GM23248 (cell line): ENCODE data around the gene SPACA4. TPM values are rescaled to one million over a fixed set of nuclear protein-coding genes. Genes with fewer than 3 reads are reported as not detected.
A peak's percentile ranks its signal among the peaks of the same experiment; 100 is the strongest.

Source experiments
- DNase-seq: peaks from one replicate; pipeline ENCODE4 v3.0.0-alpha.2; 2015
- H2AFZ ChIP-seq: fragments of 200-600 bp; sonication (generic); 2 replicates; pipeline ENCODE4 v1.6.1; 2016; ENCODE audit warnings: antibody characterized with exemption
- H3F3A ChIP-seq: fragments of 200-600 bp; sonication (generic); 2 replicates; pipeline ENCODE4 v1.6.1; 2016; ENCODE audit warnings: mild to moderate bottlenecking, antibody characterized with exemption, mixed run types; ENCODE audit not compliant: insufficient read depth
- H3K27ac ChIP-seq: fragments of 200-600 bp; sonication (generic); 2 replicates; pipeline ENCODE4 v1.5.1; 2016; ENCODE audit warnings: mild to moderate bottlenecking
- H3K27me3 ChIP-seq: fragments of 200-600 bp; sonication (generic); replicated peaks from 2 replicates; pipeline ENCODE4 v1.6.1; 2016; ENCODE audit warnings: mild to moderate bottlenecking; ENCODE audit not compliant: insufficient read depth
- H3K36me3 ChIP-seq: fragments of 200-600 bp; sonication (generic); 2 replicates; pipeline ENCODE4 v1.6.1; 2016; ENCODE audit warnings: low read depth, mild to moderate bottlenecking
- H3K4me1 ChIP-seq: fragments of 200-600 bp; sonication (generic); 2 replicates; pipeline ENCODE4 v1.6.1; 2016; ENCODE audit warnings: mild to moderate bottlenecking; ENCODE audit not compliant: insufficient read depth
- H3K4me2 ChIP-seq: fragments of 200-600 bp; sonication (generic); one replicate; pipeline ENCODE4 v1.6.1; 2016; ENCODE audit warnings: mild to moderate bottlenecking; ENCODE audit not compliant: unreplicated experiment
- H3K4me3 ChIP-seq: fragments of 200-600 bp; sonication (generic); 2 replicates; pipeline ENCODE4 v1.5.1; 2016; ENCODE audit warnings: mild to moderate bottlenecking
- H3K79me2 ChIP-seq: fragments of 200-600 bp; sonication (generic); 2 replicates; pipeline ENCODE4 v1.6.1; 2016; ENCODE audit warnings: mild to moderate bottlenecking; ENCODE audit not compliant: insufficient read depth
- H3K9ac ChIP-seq: fragments of 200-600 bp; sonication (generic); 2 replicates; pipeline ENCODE4 v1.6.1; 2016; ENCODE audit warnings: mild to moderate bottlenecking
- H3K9me2 ChIP-seq: fragments of 200-600 bp; sonication (generic); 2 replicates; pipeline ENCODE4 v1.6.1; 2016; ENCODE audit warnings: mixed run types, mild to moderate bottlenecking, moderate library complexity; ENCODE audit not compliant: insufficient read depth
- H3K9me3 ChIP-seq: fragments of 200-600 bp; sonication (generic); one replicate; pipeline ENCODE4 v1.6.1; 2017; ENCODE audit warnings: low read depth
- H4K20me1 ChIP-seq: fragments of 200-600 bp; sonication (generic); 2 replicates; pipeline ENCODE4 v1.6.0; 2016; ENCODE audit not compliant: insufficient read depth
- EZH2 ChIP-seq: fragments of 200-600 bp; sonication (generic); IDR thresholded peaks from 2 replicates; pipeline ENCODE4 v1.6.1; 2018; ENCODE audit warnings: antibody characterized with exemption, mild to moderate bottlenecking; ENCODE audit not compliant: insufficient read depth, poor library complexity, severe bottlenecking
- EZH2phosphoT487 ChIP-seq: fragments of 200-600 bp; sonication (generic); IDR thresholded peaks from 2 replicates; pipeline ENCODE4 v1.6.1; 2018; ENCODE audit warnings: antibody characterized with exemption, moderate library complexity, mild to moderate bottlenecking, low read depth; ENCODE audit not compliant: insufficient read depth
- WGBS, 2 experiments: methylation state at CpG; one replicate each; pipeline ENCODE4 v1.1.6; 2015 to 2017; ENCODE audit warnings: low lambda C conversion rate in 2 of 2, low coverage in 1 of 2; ENCODE audit errors: missing lambda C conversion rate in 2 of 2; 5-methylcytosine and 5-hydroxymethylcytosine counted together
- in situ Hi-C: fragments of 300-500 bp; cut with MboI; formaldehyde crosslinking; loops from 2 replicates; pipeline ENCODE4 v1.15.0; 2020
- polyA plus RNA-seq: library from polyadenylated mRNA; unstranded; fragments of >200 nt; fragmentation: Nextera tagmentation; extraction: Ambion mirVana; gene quantifications from 2 replicates; pipeline ENCODE4 v1.2.1, GENCODE V29; 2016
- total RNA-seq: library from RNA; depleted of rRNA; stranded (reverse); fragments of >200 nt; shearing (Covaris generic); gene quantifications from 2 replicates; pipeline ENCODE4 v1.2.3, GENCODE V29; 2014; rRNA removed

SPACA4 gene
- total and polyA plus RNA-seq, 2 experiments from 2014 or later: not detected

GRCh38 chr19:48651683-48652048 is 45.1 kb downstream of the SPACA4 start:
- no peak overlapping the region for H2AFZ ChIP-seq

DNA sequence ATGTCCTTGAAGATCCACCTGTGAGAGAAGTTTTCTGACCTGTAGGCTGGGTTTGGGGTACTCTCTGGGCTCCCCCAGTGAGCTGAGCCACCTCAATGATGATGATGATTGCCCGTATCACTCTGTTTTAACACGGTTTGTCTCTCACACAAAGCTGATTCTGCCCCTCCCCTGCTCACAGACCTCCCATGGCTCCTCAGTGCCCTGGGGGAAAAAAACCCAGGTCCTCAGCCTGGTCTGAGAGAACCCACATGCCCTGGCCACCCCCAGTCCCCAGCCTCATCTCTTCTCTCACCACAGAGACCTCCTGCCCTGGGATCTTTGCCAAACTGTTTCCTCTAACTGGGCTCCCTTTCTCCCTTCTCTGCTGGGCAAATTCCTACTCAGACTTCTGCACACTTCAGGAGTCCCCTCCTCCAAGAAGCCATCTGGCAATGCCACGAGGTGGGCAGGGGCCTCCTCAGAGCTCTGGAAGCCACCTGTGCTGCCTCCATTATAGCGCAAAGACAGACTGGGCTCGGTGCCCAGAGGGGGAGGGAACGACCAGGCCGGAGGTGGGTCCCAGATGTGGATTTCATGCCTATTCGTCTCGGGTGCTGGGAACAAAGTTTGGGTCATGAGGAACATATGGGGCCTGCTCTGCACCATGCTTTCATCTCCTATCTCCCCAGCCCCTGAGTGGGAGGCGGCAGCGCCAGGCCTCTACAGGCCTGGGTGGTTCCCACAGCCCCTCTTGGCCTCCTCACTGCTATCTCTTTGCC is 47.9 kb downstream of the SPACA4 start:
- 33 to 35% methylated on average over 11 of the region's 11 CpGs for WGBS, 2 experiments
- H3K9me3 ChIP-seq: no peaks in the 10 kb centered on the region
- DNase-seq: no peak
- H3K79me2 ChIP-seq: no peaks in the 10 kb centered on the region
- H3K36me3 ChIP-seq: no peaks in the 10 kb centered on the region
- no peaks in the 10 kb centered on the region for H3K9me2 ChIP-seq
- H3K4me1 ChIP-seq: peaks cover 8% of the 10 kb centered on the region; the same call in 1 of the 2 replicates
- H2AFZ ChIP-seq: no peak overlapping the region
- peaks cover 18% of the 10 kb centered on the region for H3F3A ChIP-seq
- H4K20me1 ChIP-seq: no peaks in the 10 kb centered on the region
- no peaks in the 10 kb centered on the region for H3K27me3 ChIP-seq
- TF ChIP-seq EZH2 (no peak), EZH2phosphoT487 (no peak)
- no peak overlapping the region for H3K9ac ChIP-seq
- in situ Hi-C loops: no loop called here
- no peak overlapping the region for H3K4me2 ChIP-seq
- no peak overlapping the region for H3K27ac ChIP-seq
- no peak overlapping the region for H3K4me3 ChIP-seq

More at GRCh38 chr19:48651683-48652048, 45.1 kb downstream of the SPACA4 start:
- no peak overlapping the region for H3K4me3 ChIP-seq
- H3K4me2 ChIP-seq: no peak overlapping the region
- peaks cover 6% of the 10 kb centered on the region; the same call in 1 of the 2 replicates for H3K4me1 ChIP-seq
- 61 to 69% methylated on average over 5 of the region's 5 CpGs for WGBS, 2 experiments
- no peaks in the 10 kb centered on the region for H3K27me3 ChIP-seq
- H3K9me2 ChIP-seq: no peaks in the 10 kb centered on the region
- no peaks in the 10 kb centered on the region for H3K36me3 ChIP-seq
- H3K27ac ChIP-seq: no peak overlapping the region
- H4K20me1 ChIP-seq: no peaks in the 10 kb centered on the region
- DNase-seq: no peak
- in situ Hi-C loops: no loop called here
- H3K9me3 ChIP-seq: no peaks in the 10 kb centered on the region
- no peak overlapping the region for H3K9ac ChIP-seq
- H3K79me2 ChIP-seq: no peaks in the 10 kb centered on the region
- TF ChIP-seq EZH2 (no peak), EZH2phosphoT487 (no peak)
- H3F3A ChIP-seq: peaks cover 2% of the 10 kb centered on the region; the same call in 1 of the 2 replicates

- Histone ChIP-seq H3K36me3 (no peaks in the 10 kb centered on the region), H3K9me3 (no peaks in the 10 kb centered on the region), H3K4me2 (no peak overlapping the region), H3K4me3 (no peak overlapping the region), H3F3A (peaks cover 18% of the 10 kb centered on the region), H2AFZ (no peak overlapping the region), H4K20me1 (no peaks in the 10 kb centered on the region), H3K9me2 (no peaks in the 10 kb centered on the region), H3K27me3 (no peaks in the 10 kb centered on the region), H3K27ac (no peak overlapping the region), H3K4me1 (peaks cover 5% of the 10 kb centered on the region; the same call in 1 of the 2 replicates), H3K79me2 (no peaks in the 10 kb centered on the region), H3K9ac (no peak overlapping the region)
- in situ Hi-C loops: no loop called here
- peak; percentile 94 for DNase-seq
- no peak for TF ChIP-seq EZH2phosphoT487
- no peak for TF ChIP-seq EZH2
- WGBS, 2 experiments: 30 to 31% methylated on average over 16 of the region's 16 CpGs
Measured at GRCh38 chr19:48656840-48657474, 50.4 kb downstream of the SPACA4 start.

Other genes starting within 250 kb of the SPACA4 start
- 7.6 and 27.1 TPM in 2 replicates for gene TMEM143, start 242.8 kb upstream of the SPACA4 start, total RNA-seq
- 8.6 and 9.9 TPM in 2 replicates for gene TMEM143, start 242.8 kb upstream of the SPACA4 start, polyA plus RNA-seq
- not detected in 2 replicates for gene SYNGR4, start 242.4 kb upstream of the SPACA4 start, total RNA-seq
- not detected in 2 replicates for gene SYNGR4, start 242.4 kb upstream of the SPACA4 start, polyA plus RNA-seq
- gene KDELR1, start 215.2 kb upstream of the SPACA4 start, total RNA-seq: 126 and 170 TPM in 2 replicates
- 231 and 242 TPM in 2 replicates for gene KDELR1, start 215.2 kb upstream of the SPACA4 start, polyA plus RNA-seq
- 0.54 and 0.76 TPM in 2 replicates for gene GRIN2D, start 213.1 kb upstream of the SPACA4 start, total RNA-seq
- 0.10 and 0.22 TPM in 2 replicates for gene GRIN2D, start 213.1 kb upstream of the SPACA4 start, polyA plus RNA-seq
- gene GRWD1, start 160.8 kb upstream of the SPACA4 start, total RNA-seq: 36.6 and 38.7 TPM in 2 replicates
- 34.1 and 41.5 TPM in 2 replicates for gene GRWD1, start 160.8 kb upstream of the SPACA4 start, polyA plus RNA-seq
- 0.97 and 1.1 TPM in 2 replicates for gene KCNJ14, start 151.2 kb upstream of the SPACA4 start, total RNA-seq
- gene KCNJ14, start 151.2 kb upstream of the SPACA4 start, polyA plus RNA-seq: 0.47 and 0.48 TPM in 2 replicates
- 80.7 and 86.0 TPM in 2 replicates for gene CYTH2, start 137.4 kb upstream of the SPACA4 start, total RNA-seq
- 40.9 and 41.6 TPM in 2 replicates for gene CYTH2, start 137.4 kb upstream of the SPACA4 start, polyA plus RNA-seq
- gene LMTK3, start 94.9 kb upstream of the SPACA4 start, total RNA-seq: 0.22 TPM in 1 of 2 replicates, not detected in the other
- not detected in 2 replicates for gene LMTK3, start 94.9 kb upstream of the SPACA4 start, polyA plus RNA-seq
- gene SULT2B1, start 54.6 kb upstream of the SPACA4 start, total RNA-seq: not detected in 2 replicates
- gene SULT2B1, start 54.6 kb upstream of the SPACA4 start, polyA plus RNA-seq: not detected in 2 replicates
- gene FAM83E, start 8.3 kb downstream of the SPACA4 start, total RNA-seq: not detected in 2 replicates
- gene FAM83E, start 8.3 kb downstream of the SPACA4 start, polyA plus RNA-seq: not detected in 2 replicates
- gene RPL18, start 12.4 kb downstream of the SPACA4 start, total RNA-seq: 1,266 and 1,345 TPM in 2 replicates
- 659 and 663 TPM in 2 replicates for gene RPL18, start 12.4 kb downstream of the SPACA4 start, polyA plus RNA-seq
- gene SPHK2, start 12.8 kb downstream of the SPACA4 start, total RNA-seq: 5.2 and 7.2 TPM in 2 replicates
- 9.9 and 11.4 TPM in 2 replicates for gene SPHK2, start 12.8 kb downstream of the SPACA4 start, polyA plus RNA-seq
- gene DBP, start 30.6 kb downstream of the SPACA4 start, total RNA-seq: 5.9 and 6.7 TPM in 2 replicates
- gene DBP, start 30.6 kb downstream of the SPACA4 start, polyA plus RNA-seq: 3.3 and 3.7 TPM in 2 replicates
- 1.1 and 1.6 TPM in 2 replicates for gene CA11, start 39.4 kb downstream of the SPACA4 start, total RNA-seq
- 2.7 and 3.5 TPM in 2 replicates for gene CA11, start 39.4 kb downstream of the SPACA4 start, polyA plus RNA-seq
- 0.32 TPM in 1 of 2 replicates, not detected in the other for gene NTN5, start 66.3 kb downstream of the SPACA4 start, total RNA-seq
- not detected in 2 replicates for gene NTN5, start 66.3 kb downstream of the SPACA4 start, polyA plus RNA-seq
- gene FUT2, start 89.2 kb downstream of the SPACA4 start, total RNA-seq: not detected in 2 replicates
- gene FUT2, start 89.2 kb downstream of the SPACA4 start, polyA plus RNA-seq: 0.24 and 0.25 TPM in 2 replicates
- 0.22 TPM in 1 of 2 replicates, not detected in the other for gene MAMSTR, start 113.0 kb downstream of the SPACA4 start, total RNA-seq
- 2.7 and 3.1 TPM in 2 replicates for gene MAMSTR, start 113.0 kb downstream of the SPACA4 start, polyA plus RNA-seq
- not detected in 2 replicates for gene RASIP1, start 133.9 kb downstream of the SPACA4 start, total RNA-seq
- gene RASIP1, start 133.9 kb downstream of the SPACA4 start, polyA plus RNA-seq: 0.09 and 0.44 TPM in 2 replicates
- gene IZUMO1, start 140.2 kb downstream of the SPACA4 start, total RNA-seq: not detected in 2 replicates
- gene IZUMO1, start 140.2 kb downstream of the SPACA4 start, polyA plus RNA-seq: not detected in 2 replicates
- not detected in 2 replicates for gene FUT1, start 145.9 kb downstream of the SPACA4 start, total RNA-seq
- gene FUT1, start 145.9 kb downstream of the SPACA4 start, polyA plus RNA-seq: not detected in 2 replicates
- not detected in 2 replicates for gene FGF21, start 148.8 kb downstream of the SPACA4 start, total RNA-seq
- not detected in 2 replicates for gene FGF21, start 148.8 kb downstream of the SPACA4 start, polyA plus RNA-seq
- 29.7 and 34.7 TPM in 2 replicates for gene BCAT2, start 204.3 kb downstream of the SPACA4 start, total RNA-seq
- 48.5 and 51.2 TPM in 2 replicates for gene BCAT2, start 204.3 kb downstream of the SPACA4 start, polyA plus RNA-seq
- 2.6 and 3.9 TPM in 2 replicates for gene HSD17B14, start 229.7 kb downstream of the SPACA4 start, total RNA-seq
- gene HSD17B14, start 229.7 kb downstream of the SPACA4 start, polyA plus RNA-seq: 3.7 and 4.4 TPM in 2 replicates